PC-9 (cell line): Measurements from ENCODE around the gene TMEM9. TPM values are rescaled to one million over a fixed set of nuclear protein-coding genes. Genes with fewer than 3 reads are reported as not detected.

ENCODE experiments used
- BruUV-seq: library from RNA; stranded (reverse); fragments of 400-500 nt; replicated peaks from 2 replicates; lab custom pipeline; 2021; lab: Mats Ljungman, UMichigan
- CTCF ChIA-PET: fragments of 300-600 bp; sonication (Branson Sonifier 250); formaldehyde crosslinking; loops from one replicate; lab custom pipeline; 2022; ENCODE audit warnings: antibody characterized with exemption; lab: Charles Lee
- POLR2A ChIA-PET: fragments of 300-600 bp; sonication (Branson Sonifier 250); formaldehyde crosslinking; loops from one replicate; lab custom pipeline; 2022; ENCODE audit warnings: antibody characterized with exemption; ENCODE audit not compliant: unreplicated experiment; lab: Charles Lee
- DNase-seq, 2 experiments: peaks; one replicate each; pipeline versions ENCODE4 v3.0.0 to v3.0.0-alpha.2; 2015 to 2022; ENCODE audit warnings: mixed read lengths in 1 of 2
- H2AFZ ChIP-seq: fragments of 200-600 bp; sonication (generic); 2 replicates; pipeline ENCODE4 v1.8.1; 2017; ENCODE audit warnings: antibody characterized with exemption
- H3F3A ChIP-seq: fragments of 200-600 bp; sonication (generic); 2 replicates; pipeline ENCODE4 v1.8.1; 2017; ENCODE audit warnings: antibody characterized with exemption, mild to moderate bottlenecking, low read depth; ENCODE audit not compliant: insufficient read depth
- H3K27ac ChIP-seq: fragments of 200-600 bp; sonication (generic); 2 replicates; pipeline ENCODE4 v1.6.1; 2016; ENCODE audit warnings: mixed run types
- H3K27me3 ChIP-seq: fragments of 200-600 bp; sonication (generic); 2 replicates; pipeline ENCODE4 v1.6.1; 2016; ENCODE audit warnings: low read depth, mixed run types; ENCODE audit not compliant: insufficient read depth
- H3K36me3 ChIP-seq: fragments of 200-600 bp; sonication (generic); 2 replicates; pipeline ENCODE4 v1.6.1; 2016; ENCODE audit warnings: low read depth, mixed run types
- H3K4me1 ChIP-seq: fragments of 200-600 bp; sonication (generic); replicated peaks from 2 replicates; pipeline ENCODE4 v1.6.1; 2016; ENCODE audit warnings: mixed run types; ENCODE audit not compliant: insufficient read depth
- H3K4me2 ChIP-seq: fragments of 200-600 bp; sonication (generic); 2 replicates; pipeline ENCODE4 v1.6.1; 2017; ENCODE audit warnings: mixed run types
- H3K4me3 ChIP-seq: fragments of 200-600 bp; sonication (generic); 2 replicates; pipeline ENCODE4 v1.6.1; 2016; ENCODE audit warnings: mixed run types
- H3K79me2 ChIP-seq: fragments of 200-600 bp; sonication (generic); 2 replicates; pipeline ENCODE4 v1.6.1; 2017; ENCODE audit warnings: low read depth, mixed run types
- H3K9me2 ChIP-seq: fragments of 200-600 bp; sonication (generic); 2 replicates; pipeline ENCODE4 v1.8.1; 2017; ENCODE audit warnings: mild to moderate bottlenecking; ENCODE audit not compliant: insufficient read depth
- H3K9me3 ChIP-seq: fragments of 200-600 bp; sonication (generic); 2 replicates; pipeline ENCODE4 v1.8.1; 2016; ENCODE audit warnings: low read depth; ENCODE audit not compliant: insufficient read depth
- H4K20me1 ChIP-seq: fragments of 200-600 bp; sonication (generic); 2 replicates; pipeline ENCODE4 v1.8.1; 2017; ENCODE audit not compliant: insufficient read depth
- EZH2 ChIP-seq: fragments of 200-600 bp; sonication (generic); IDR thresholded peaks from 2 replicates; pipeline ENCODE4 v1.8.0; 2017; ENCODE audit warnings: antibody characterized with exemption, low read depth
- intact Hi-C: fragments of 100-400 bp; cut with micrococcal nuclease; formaldehyde crosslinking; loops from one replicate; pipeline ENCODE4 v1.10.0; 2022; ENCODE audit not compliant: unreplicated experiment
- total RNA-seq: library from RNA; stranded (reverse); gene quantifications from 2 replicates; pipeline ENCODE4 v1.2.3, GENCODE V29; 2021
- TF ChIP-seq, protein P1 (sequence below): fragments of 200-600 bp; sonication (generic); conservative IDR thresholded peaks from 2 replicates; pipeline ENCODE4 v1.6.1; 2017; ENCODE audit warnings: mixed run types, antibody characterized with exemption, mild to moderate bottlenecking, moderate library complexity

TMEM9 gene
- total RNA-seq, 1 experiment from 2014 or later = 94.3 TPM

DNA sequence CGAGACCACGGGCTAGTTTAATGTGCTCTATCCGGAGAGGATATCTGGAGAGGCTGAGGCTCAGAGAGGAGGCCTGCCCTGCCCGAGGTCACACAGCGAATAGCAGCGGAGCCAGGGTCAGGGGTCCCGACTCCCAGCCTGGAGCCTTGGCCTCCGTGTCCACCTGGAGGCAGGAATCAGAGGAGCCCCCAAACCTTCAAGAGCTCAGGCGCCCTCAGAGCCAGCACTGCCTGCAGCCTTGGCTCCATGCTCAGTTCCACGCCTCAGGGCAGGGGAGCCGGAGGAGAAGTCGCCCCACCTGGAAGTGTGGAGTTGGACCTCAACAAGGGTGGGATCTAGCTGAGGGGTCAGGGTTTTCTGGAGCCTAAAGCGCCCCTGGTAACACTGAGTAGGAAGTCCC is 25.3 kb downstream of the TMEM9 start:
- CTCF ChIA-PET = no interaction called here
- H3F3A ChIP-seq = no peaks in the 10 kb centered on the region
- no TSS peak for BruUV-seq

DNA sequence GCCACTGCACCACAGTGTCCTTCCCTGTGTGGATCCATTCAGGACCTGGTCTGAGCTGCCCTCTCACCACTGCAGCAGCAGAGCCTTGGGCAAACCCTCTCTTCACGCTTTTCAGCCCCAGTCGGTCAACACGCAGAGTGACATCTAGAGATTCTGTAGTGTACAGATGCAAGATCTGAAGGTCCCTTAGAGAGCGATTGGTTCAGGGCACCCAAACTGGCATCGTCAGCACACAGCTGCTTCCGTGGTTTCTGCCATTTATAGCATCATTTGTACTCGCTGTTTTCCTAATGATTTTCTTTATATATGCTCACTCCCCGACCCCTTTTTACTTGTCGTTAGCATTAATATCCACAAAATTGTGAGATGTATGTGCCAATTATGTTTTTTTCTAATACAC is 25.8 kb downstream of the TMEM9 start:
- Histone ChIP-seq H3K4me3 (no peak overlapping the region), H2AFZ (no peak overlapping the region), H4K20me1 (no peaks in the 10 kb centered on the region), H3K9me3 (no peaks in the 10 kb centered on the region), H3K27ac (no peak overlapping the region), H3K27me3 (no peaks in the 10 kb centered on the region), H3K4me2 (no peak overlapping the region), H3K79me2 (no peaks in the 10 kb centered on the region), H3F3A (no peaks in the 10 kb centered on the region), H3K9me2 (no peaks in the 10 kb centered on the region), H3K4me1 (peaks cover 15% of the 10 kb centered on the region), H3K36me3 (no peaks in the 10 kb centered on the region)
- CTCF ChIA-PET = no interaction called here
- TF ChIP-seq, protein P1, sequence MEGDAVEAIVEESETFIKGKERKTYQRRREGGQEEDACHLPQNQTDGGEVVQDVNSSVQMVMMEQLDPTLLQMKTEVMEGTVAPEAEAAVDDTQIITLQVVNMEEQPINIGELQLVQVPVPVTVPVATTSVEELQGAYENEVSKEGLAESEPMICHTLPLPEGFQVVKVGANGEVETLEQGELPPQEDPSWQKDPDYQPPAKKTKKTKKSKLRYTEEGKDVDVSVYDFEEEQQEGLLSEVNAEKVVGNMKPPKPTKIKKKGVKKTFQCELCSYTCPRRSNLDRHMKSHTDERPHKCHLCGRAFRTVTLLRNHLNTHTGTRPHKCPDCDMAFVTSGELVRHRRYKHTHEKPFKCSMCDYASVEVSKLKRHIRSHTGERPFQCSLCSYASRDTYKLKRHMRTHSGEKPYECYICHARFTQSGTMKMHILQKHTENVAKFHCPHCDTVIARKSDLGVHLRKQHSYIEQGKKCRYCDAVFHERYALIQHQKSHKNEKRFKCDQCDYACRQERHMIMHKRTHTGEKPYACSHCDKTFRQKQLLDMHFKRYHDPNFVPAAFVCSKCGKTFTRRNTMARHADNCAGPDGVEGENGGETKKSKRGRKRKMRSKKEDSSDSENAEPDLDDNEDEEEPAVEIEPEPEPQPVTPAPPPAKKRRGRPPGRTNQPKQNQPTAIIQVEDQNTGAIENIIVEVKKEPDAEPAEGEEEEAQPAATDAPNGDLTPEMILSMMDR = no peak
- TF ChIP-seq EZH2 = no peak
- POLR2A ChIA-PET = interaction anchor here (0.6 kb wide), 1 partner anchor 42 kb away, joined by 4 read pairs; no protein-coding TSS in a partner anchor
- intact Hi-C loops = loop anchor here (5.0 kb wide), 1 partner anchor 94 kb away; no protein-coding TSS in a partner anchor
- no TSS peak for BruUV-seq
- no peak for DNase-seq

More for the DNA sequence above, 25.3 kb downstream of the TMEM9 start:
- no peak for TF ChIP-seq EZH2
- TF ChIP-seq, protein P1 = no peak
- POLR2A ChIA-PET = no interaction called here
- Histone ChIP-seq H3K4me3 (no peak overlapping the region), H3K4me1 (peaks cover 12% of the 10 kb centered on the region), H3K27me3 (no peaks in the 10 kb centered on the region), H4K20me1 (no peaks in the 10 kb centered on the region), H3K4me2 (no peak overlapping the region), H3K79me2 (no peaks in the 10 kb centered on the region), H3K9me3 (no peaks in the 10 kb centered on the region), H3K36me3 (no peaks in the 10 kb centered on the region), H3K27ac (no peak overlapping the region), H2AFZ (no peak overlapping the region), H3K9me2 (no peaks in the 10 kb centered on the region)
- no peak for DNase-seq
- intact Hi-C loops = loop anchor here (5.0 kb wide), 1 partner anchor 93 kb away; no protein-coding TSS in a partner anchor

DNA sequence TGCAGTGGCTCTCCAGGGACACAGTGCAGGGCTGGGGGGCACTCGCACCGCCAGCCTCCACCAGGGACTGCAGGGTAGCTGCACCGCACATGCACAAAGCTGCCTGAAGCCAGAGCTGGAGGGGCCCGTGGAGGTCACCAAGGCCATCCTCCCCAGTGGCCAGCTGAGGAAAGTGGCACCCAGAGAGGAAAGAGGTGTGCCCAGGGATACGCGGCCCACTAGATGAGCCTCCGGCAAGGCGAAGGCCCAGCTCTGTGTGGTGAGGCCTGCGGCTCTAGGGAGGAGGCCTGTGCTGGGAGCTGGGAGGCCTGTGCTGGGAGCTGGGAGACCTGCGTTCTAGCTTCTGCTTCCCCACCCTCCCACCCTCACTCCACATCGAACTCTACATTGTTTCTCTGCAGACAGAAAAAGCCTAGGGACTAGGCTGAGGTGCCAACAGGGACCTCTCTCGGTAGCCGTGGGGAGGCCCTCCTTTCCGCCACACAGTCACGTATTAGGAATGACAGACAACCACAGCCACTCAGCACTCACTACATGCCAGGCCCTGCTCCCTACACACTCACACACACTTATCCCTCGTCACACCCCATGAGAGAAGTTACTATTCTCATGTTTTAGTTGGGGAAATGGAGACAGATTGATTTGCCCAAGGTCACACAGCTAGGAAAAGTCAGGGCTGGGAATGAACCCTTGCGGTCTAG is 26.4 kb downstream of the TMEM9 start:
- CTCF ChIA-PET = no interaction called here
- Histone ChIP-seq H3K4me1 (peaks cover 15% of the 10 kb centered on the region), H3F3A (no peaks in the 10 kb centered on the region), H3K27me3 (no peaks in the 10 kb centered on the region), H3K9me3 (no peaks in the 10 kb centered on the region), H3K4me3 (no peak overlapping the region), H3K9me2 (no peaks in the 10 kb centered on the region), H2AFZ (no peak overlapping the region), H3K27ac (no peak overlapping the region), H4K20me1 (no peaks in the 10 kb centered on the region), H3K36me3 (no peaks in the 10 kb centered on the region), H3K79me2 (no peaks in the 10 kb centered on the region), H3K4me2 (no peak overlapping the region)
- BruUV-seq = no TSS peak
- TF ChIP-seq EZH2 = no peak
- TF ChIP-seq, protein P1 = no peak
- POLR2A ChIA-PET = interaction anchor here (0.5 to 0.7 kb wide), 3 partner anchors 42 to 879 kb away, joined by 3 to 4 read pairs (median 4); no protein-coding TSS in a partner anchor
- intact Hi-C loops = loop anchor here (5.0 kb wide), 1 partner anchor 94 kb away; no protein-coding TSS in a partner anchor
- no peak for DNase-seq
